ENCODE results near the gene KIF3A.

The KIF3A gene

DNA sequence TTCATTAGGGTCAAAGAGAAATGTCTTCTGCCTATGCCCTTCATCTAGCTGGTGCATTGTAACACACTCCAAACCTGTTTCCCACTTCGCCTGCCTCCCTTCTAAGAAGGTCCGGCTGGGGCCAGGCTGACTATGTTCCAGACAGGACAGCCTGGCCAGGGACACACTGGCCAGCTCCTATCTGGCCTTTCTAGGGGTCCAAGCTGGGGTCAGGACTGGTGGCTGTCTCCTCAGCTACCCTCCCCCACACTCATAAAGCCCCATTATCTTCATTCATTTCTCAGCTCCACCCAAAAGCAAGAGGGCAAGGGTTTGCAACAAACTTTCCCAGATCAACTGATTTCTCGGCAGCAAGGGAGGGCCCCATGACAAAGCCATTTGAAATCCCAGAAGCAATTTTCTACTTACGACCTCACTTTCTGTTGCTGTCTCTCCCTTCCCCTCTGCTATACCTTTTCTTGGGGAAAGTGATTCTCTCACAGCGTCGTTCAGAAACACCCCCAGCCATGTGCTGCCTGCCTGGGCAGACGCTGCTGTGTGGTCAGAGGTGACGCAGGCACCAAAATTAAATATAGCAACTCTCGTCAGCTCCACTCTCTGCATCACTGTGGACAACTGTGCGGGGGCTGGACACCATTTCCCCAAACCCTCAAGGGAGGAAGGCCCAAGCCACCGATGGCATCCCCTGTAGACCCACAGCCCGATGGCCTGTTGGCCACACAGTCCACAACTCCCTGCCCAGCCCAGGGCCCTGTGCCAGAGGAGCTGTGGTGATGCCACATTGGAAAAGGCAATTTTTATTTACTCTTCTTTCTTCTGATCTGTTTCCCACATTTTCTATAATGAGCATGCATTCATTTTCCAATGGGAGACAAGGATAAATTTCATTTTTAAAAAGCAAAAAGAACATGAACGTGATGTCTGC lies 73.3 kb downstream of the KIF3A start:
- no peak for DNase-seq (ENCODE audit: low read depth, low spot score)

DNA sequence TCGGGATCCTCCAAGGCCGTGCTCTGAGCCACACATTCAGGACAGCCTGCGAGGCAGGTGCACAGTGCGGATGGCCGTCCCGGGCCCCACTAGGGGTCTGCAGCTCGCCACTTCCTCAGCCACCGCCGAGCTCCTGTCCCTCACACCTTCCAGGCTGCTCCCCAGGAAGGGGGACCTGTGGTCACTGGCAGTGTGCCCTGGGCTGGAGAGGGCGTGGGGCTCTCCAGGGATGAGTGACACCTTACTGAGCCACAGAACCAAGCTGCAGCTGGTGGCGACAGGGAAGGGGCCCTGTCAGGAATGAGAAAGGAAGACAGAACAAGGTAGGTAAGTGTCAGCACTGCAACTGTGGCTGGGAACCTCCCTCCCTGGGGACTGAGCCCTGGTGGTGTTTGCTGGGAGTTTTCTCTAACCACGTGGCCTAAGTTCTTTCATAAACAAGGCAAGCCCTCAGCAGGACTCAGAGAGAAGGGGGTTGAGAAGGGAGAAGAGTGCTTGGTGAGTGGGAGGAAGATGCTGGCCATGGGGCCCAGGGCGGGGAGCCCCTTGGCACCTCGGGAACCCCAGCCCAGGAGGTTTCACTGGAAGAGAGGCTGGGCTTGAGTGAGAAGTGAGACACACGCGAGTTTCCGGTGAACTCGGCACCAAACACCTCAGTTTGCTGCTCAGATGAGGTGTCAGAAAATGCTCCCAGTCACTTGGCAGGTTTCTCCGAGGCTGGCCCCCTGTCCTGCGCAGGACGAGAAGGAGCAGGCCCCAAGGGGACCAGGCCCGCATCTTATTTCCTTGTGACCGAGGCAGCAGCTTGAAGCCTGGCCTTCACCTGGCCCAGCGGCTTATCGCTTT lies 74.2 kb downstream of the KIF3A start:
- DNase-seq (ENCODE audit: low read depth, low spot score) = no peak

GRCh38 chr5:132662004-132662401 lies 75.3 kb downstream of the KIF3A start:
- DNase-seq (ENCODE audit: low read depth, low spot score) = no peak

DNA sequence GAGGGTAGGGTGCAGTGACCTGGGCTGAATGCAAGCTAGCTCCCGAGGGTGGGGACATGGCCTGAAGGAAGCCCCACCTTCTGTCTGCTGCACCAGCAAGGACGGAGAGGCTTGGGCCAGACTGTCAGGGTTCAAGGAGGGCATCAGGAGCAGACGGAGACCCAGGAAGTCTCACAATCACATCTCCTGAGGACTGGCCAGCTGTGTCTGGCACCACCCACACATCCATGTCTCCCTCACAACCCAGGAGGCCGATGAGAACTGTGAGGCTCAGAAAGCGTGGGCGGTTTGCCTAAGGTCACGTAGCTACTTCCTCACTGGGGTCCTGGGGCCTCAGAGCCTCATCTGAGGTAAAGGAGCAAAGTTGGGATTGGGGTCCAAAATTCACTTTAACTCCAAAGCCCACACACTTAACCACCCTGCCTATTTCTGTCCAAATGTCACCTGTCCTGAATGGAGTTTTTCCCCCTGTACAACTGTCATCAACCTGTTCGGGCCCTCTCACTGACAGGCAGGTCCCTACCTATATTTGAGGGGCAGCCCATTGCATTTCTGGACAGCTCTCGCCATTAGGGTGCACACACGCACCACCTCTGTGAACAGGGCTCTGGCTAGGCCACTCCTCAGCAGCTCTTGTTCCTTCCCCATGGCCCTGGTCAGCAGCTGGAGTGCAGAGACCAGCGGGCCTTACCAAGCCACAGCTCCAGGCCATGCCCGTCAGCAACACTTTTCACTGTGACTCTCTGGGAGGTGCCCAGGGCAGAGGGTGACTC lies 75.9 kb downstream of the KIF3A start:
- DNase-seq (ENCODE audit: low read depth, low spot score) = no peak

DNA sequence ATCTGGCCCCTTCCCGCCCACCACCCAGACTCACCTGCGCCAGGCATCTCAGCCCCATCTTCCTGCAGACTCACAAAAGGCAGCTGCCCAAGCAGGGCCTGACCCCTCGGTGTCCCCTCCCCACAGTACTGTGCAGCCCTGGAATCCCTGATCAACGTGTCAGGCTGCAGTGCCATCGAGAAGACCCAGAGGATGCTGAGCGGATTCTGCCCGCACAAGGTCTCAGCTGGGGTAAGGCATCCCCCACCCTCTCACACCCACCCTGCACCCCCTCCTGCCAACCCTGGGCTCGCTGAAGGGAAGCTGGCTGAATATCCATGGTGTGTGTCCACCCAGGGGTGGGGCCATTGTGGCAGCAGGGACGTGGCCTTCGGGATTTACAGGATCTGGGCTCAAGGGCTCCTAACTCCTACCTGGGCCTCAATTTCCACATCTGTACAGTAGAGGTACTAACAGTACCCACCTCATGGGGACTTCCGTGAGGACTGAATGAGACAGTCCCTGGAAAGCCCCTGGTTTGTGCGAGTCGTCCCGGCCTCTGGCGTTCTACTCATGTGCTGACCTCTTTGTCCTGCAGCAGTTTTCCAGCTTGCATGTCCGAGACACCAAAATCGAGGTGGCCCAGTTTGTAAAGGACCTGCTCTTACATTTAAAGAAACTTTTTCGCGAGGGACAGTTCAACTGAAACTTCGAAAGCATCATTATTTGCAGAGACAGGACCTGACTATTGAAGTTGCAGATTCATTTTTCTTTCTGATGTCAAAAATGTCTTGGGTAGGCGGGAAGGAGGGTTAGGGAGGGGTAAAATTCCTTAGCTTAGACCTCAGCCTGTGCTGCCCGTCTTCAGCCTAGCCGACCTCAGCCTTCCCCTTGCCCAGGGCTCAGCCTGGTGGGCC lies 77.5 kb downstream of the KIF3A start:
- no peak for DNase-seq (ENCODE audit: low read depth, low spot score)

- no peak for DNase-seq (ENCODE audit: low read depth, low spot score)
Observed at GRCh38 chr5:132658381-132659302, 78.7 kb downstream of the KIF3A start.

GRCh38 chr5:132657676-132658380 lies 79.5 kb downstream of the KIF3A start, which contains the start of gene IL13:
TSS of gene IL13 (plus strand) at chr5:132658173. CDS start at chr5:132658187, 14 bp downstream.
- no peak for DNase-seq (ENCODE audit: low read depth, low spot score)

DNA sequence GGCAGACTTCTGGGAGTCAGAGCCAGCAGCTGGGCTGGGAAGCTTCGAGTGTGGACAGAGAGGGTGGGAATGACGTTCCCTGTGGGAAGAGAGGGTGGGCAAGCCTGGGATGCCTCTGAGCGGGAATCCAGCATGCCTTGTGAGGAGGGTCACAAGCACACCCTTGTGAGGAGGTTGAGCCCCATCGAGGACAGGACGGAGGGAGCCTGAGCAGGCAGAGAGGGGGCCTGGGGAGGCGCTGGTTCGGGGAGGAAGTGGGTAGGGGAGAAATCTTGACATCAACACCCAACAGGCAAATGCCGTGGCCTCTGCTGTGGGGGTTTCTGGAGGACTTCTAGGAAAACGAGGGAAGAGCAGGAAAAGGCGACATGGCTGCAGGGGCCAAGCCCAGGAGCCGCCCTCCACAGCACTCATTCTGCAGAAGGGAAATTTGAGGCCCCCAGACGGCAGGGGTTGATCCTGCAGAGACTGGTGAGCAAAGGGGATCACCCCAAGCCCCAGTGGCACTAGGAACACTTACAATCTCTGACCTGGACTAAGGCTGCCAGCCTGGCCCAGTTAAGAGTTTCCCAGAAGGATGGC lies 80.5 kb downstream of the KIF3A start:
- DNase-seq (ENCODE audit: low read depth, low spot score) = no peak

DNA sequence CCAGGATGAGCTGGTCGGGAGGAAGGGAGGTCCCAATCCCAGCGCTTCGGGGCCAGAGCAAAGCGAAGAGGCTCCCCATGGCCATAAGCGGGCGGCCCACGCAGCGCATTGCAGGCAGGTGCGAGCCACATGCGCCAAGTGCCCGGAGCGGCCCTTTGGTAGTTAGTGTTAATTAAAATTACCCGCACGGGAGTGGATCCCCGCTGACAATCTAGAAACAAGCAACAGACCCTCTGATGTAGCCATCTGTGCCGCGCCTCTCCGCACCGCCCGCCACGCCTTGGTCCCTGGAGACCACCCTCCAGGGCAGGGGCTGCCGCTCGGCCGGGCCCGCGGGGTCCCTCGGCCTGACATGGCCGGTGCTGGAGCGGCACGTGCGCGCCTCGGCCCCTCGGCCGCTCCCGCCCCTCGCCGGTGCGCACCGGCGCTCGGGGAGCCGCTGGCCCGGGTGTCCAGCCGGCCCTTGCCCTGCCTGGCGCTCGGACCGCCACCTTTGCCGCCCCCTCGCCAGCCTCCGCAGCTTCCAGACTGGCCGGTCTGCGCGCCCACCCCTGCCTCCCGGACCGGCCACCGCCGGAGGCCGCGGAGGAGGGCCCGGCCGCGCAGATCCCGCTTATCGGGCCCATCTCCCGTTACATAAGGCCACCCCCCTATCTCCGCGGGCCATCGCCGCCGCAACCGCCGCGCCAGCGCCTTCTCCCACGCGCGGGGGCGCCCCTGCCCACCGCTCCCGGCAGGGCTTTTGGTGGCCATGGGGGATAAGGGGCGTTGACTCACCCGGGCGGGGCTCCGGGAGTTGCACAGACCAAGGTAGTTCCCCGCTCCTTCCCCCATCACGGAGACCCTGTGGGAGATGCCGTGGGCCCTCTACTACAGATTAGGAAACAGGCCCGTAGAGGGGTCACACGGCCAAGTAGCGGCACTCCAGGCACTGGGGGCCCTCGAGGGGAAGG lies 81.2 kb downstream of the KIF3A start:
- DNase-seq (ENCODE audit: low read depth, low spot score) = no peak

GRCh38 chr5:132653716-132654115 lies 83.6 kb downstream of the KIF3A start:
- no peak for DNase-seq (ENCODE audit: low read depth, low spot score)

DNA sequence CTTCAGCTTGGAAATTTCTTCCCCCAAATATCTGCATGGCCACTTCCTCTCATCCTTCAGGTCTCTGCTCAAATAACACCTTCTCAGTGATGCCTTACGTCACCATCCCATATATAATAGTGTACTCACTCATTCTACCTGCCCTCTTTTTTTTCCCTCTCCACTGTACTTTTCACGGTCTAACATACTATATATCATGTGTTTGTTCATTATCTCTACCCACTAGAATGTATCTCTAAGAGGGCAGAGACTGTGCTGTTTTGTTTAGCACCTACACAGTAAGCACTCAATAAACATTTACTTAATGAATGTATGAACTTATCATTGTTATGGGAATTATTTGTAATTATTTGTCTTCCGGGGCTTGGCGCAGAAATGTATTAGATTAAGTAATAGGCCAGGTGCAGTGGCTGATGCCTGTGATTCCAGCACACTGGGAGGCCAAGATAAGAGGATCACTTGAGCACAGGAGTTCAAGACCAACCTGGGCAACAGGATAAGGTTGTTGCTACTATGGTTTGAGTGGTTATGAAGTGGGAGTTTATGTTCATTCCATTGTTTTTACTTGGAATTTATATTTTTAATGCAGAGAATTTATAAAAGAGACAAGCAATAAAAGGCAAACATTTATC lies 85.4 kb downstream of the KIF3A start:
- no peak for DNase-seq (ENCODE audit: low read depth, low spot score)

- no peak for DNase-seq (ENCODE audit: low read depth, low spot score)
Observed at GRCh38 chr5:132648355-132648754, 89.0 kb downstream of the KIF3A start.

- DNase-seq (ENCODE audit: low read depth, low spot score) = no peak
Observed at GRCh38 chr5:132647473-132647872, 89.9 kb downstream of the KIF3A start.

DNA sequence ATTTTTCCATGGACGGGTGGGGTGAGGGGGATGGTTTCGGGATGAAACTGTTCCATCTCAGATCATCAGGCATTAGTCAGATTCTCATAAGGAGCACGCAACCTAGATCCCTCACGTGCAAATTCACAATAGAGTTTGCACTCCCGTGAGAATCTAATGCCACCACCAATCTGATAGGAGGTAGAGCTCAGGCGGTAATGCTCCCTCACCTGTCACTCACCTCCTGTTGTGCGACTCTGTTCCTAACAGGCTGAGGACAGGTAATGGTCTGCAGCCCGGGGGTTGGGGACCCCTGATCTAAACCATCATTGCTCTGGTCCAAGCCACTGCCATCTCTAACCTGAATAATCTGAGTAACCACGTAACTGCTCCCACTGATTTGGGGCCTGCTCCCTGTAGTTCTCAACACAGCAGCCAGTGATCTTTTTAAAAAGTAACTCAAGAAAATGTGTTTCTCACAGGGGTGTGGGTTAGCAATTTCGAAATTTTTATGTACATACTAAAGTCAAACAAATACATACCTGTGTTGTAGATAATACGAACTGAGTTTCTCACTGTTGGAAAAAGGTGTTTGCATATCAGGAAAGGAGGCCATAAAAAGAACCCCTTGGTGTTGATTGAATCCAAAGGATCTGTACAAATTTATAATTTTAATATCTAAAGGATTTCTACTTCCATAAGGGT lies 90.6 kb downstream of the KIF3A start:
- DNase-seq (ENCODE audit: low read depth, low spot score) = no peak

DNA sequence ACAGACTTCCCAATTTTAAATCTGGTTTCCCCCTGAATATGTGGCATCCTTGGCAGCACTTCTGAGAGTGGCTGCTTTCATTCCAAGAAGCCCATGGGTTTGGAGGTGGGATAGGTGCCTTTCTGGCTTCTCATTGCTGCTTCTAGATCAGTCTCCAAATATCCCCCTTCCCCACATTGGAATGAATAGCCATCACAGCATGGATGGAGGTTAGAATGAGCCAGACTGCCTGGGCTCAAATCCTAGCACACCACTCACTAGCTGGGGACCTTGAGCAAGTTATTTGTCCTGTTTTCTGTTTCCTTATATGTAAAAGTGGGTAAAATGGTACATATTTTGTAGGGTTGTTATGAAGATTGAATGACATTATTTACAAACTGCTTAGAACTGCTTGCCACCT lies 93.2 kb downstream of the KIF3A start:
- DNase-seq (ENCODE audit: low read depth, low spot score) = no peak

Data from smooth muscle cell of the brain vasculature (primary cell).